Fibroblast of villous mesenchyme (primary cell): ENCODE results near the gene RPRML. TPM values are rescaled to one million over a fixed set of nuclear protein-coding genes. Genes with fewer than 3 reads are reported as not detected.
"Not testable (repeated sequence)": the region's sequence is repeated elsewhere in the genome, so short reads cannot be mapped to it uniquely, and the experiment has no call there.

Source experiments
- DNase-seq: peaks from one replicate; pipeline ENCODE4 v3.0.0-alpha.2; 2010; ENCODE audit warnings: low read depth
- H3K4me3 ChIP-seq: 2 replicates; pipeline ENCODE4 v1.5.1; 2011; ENCODE audit warnings: low read depth, mild to moderate bottlenecking, low read length
- CTCF ChIP-seq: IDR thresholded peaks from 2 replicates; pipeline ENCODE4 v1.5.1; 2012; ENCODE audit warnings: low read depth, mild to moderate bottlenecking, low read length; ENCODE audit not compliant: insufficient read depth
- total RNA-seq: library from RNA; depleted of rRNA; stranded (reverse); fragments of >200 nt; gene quantifications from 2 replicates; pipeline ENCODE4 v1.2.3, GENCODE V29; 2012

RPRML gene
- total RNA-seq, 1 donor, result not detected

- H3K4me3 ChIP-seq, result no peak overlapping the region
- no peak for TF ChIP-seq CTCF
- no peak for DNase-seq
Measured at GRCh38 chr17:46968224-46968834, 10.7 kb downstream of the RPRML start.

GRCh38 chr17:46964315-46965265 is 14.5 kb downstream of the RPRML start:
- TF ChIP-seq CTCF, result no peak

GRCh38 chr17:46963571-46963970 is 15.5 kb downstream of the RPRML start:
- no peak for TF ChIP-seq CTCF
- no peak overlapping the region for H3K4me3 ChIP-seq
- no peak for DNase-seq

More at GRCh38 chr17:46964315-46965265, 14.5 kb downstream of the RPRML start:
- no peak overlapping the region for H3K4me3 ChIP-seq
- peak; percentile 39 for DNase-seq

- peak; percentile 93 for DNase-seq
- TF ChIP-seq CTCF, result no peak
Measured at GRCh38 chr17:46962374-46962790, 16.7 kb downstream of the RPRML start.

GRCh38 chr17:46960152-46960551 is 18.9 kb downstream of the RPRML start:
- TF ChIP-seq CTCF, result no peak
- H3K4me3 ChIP-seq, result no peak overlapping the region
- DNase-seq, result no peak

More at GRCh38 chr17:46962374-46962790, 16.7 kb downstream of the RPRML start:
- H3K4me3 ChIP-seq, result no peak overlapping the region

- no peak overlapping the region for H3K4me3 ChIP-seq
- no peak for TF ChIP-seq CTCF
- no peak for DNase-seq
Measured at GRCh38 chr17:46958041-46958591, 20.9 kb downstream of the RPRML start.

GRCh38 chr17:46953191-46953590 is 25.9 kb downstream of the RPRML start:
- H3K4me3 ChIP-seq, DNase-seq: not testable (repeated sequence)
